Endothelial cell of umbilical vein (primary cell): ENCODE results near the gene CHRM1. TPM values are rescaled to one million over a fixed set of nuclear protein-coding genes. Genes with fewer than 3 reads are reported as not detected.

Source experiments
- Bru-seq: library from RNA; stranded (reverse); fragments of 400-500 nt; gene quantifications from one replicate; lab custom pipeline; 2021; lab: Mats Ljungman, UMichigan
- BruChase-seq, 2 experiments: library from RNA; stranded (reverse); fragments of 400-500 nt; gene quantifications; one replicate each; lab custom pipeline; 2021; lab: Mats Ljungman, UMichigan
- BruUV-seq: library from RNA; stranded (reverse); fragments of 400-500 nt; replicated peaks from 2 replicates; lab custom pipeline; 2021; lab: Mats Ljungman, UMichigan
- CTCF ChIA-PET: fragments of 300-600, 350-600 bp; sonication (Branson Sonifier 250); formaldehyde crosslinking; loops from one replicate; lab custom pipeline; 2021; ENCODE audit warnings: antibody characterized with exemption, inconsistent platforms; lab: Charles Lee
- POLR2A ChIA-PET: fragments of 300-600, 350-600 bp; sonication (Branson Sonifier 250); formaldehyde crosslinking; loops from one replicate; lab custom pipeline; 2021; ENCODE audit warnings: antibody characterized with exemption, inconsistent platforms; lab: Charles Lee
- DNase-seq: peaks from one replicate; pipeline ENCODE4 v3.0.0-alpha.2; 2011; ENCODE audit warnings: low read depth, low spot score
- FAIRE-seq: peaks from 2 replicates; lab custom pipeline; 2011; peaks lifted over from hg19 to GRCh38; lab: Jason Lieb, UNC
- H2AFZ ChIP-seq: 2 replicates; pipeline ENCODE4 v1.6.0; 2012; ENCODE audit warnings: low read depth, low read length, control low read depth, inconsistent platforms
- H3K27ac ChIP-seq: 2 replicates; pipeline ENCODE4 v1.5.1; 2011; ENCODE audit warnings: low read depth, mild to moderate bottlenecking, control low read depth, low read length, moderate library complexity; ENCODE audit not compliant: insufficient read depth
- H3K27me3 ChIP-seq, 2 experiments: 2 replicates each; pipeline versions ENCODE4 v1.6.0 to v1.6.1; 2011; ENCODE audit warnings: low read length in 2 of 2, mixed read lengths in 1 of 2; ENCODE audit not compliant: control insufficient read depth in 2 of 2, insufficient read depth in 2 of 2
- H3K36me3 ChIP-seq, 2 experiments: 2 replicates in 1 of 2; 3 replicates in 1 of 2; pipeline ENCODE4 v1.5.1; 2011; ENCODE audit warnings: low read length in 2 of 2, mild to moderate bottlenecking in 1 of 2, moderate library complexity in 1 of 2; ENCODE audit not compliant: control insufficient read depth in 2 of 2, insufficient read depth in 2 of 2; ENCODE audit errors: extremely low read depth in 1 of 2
- H3K4me1 ChIP-seq: 3 replicates; pipeline ENCODE4 v1.5.1; 2011; ENCODE audit warnings: mild to moderate bottlenecking, low read length; ENCODE audit not compliant: control insufficient read depth, insufficient read depth; ENCODE audit errors: extremely low read depth
- H3K4me2 ChIP-seq: 2 replicates; pipeline ENCODE4 v1.6.1; 2011; ENCODE audit warnings: low read length, control low read depth, mixed read lengths; ENCODE audit not compliant: insufficient read depth
- H3K4me3 ChIP-seq, 3 experiments: fragments of 200-600 bp in 1 of 3; sonication (generic), shearing (Covaris generic) in 1 of 3; replicated peaks in 1 of 3; 2 replicates each; pipeline ENCODE4 v1.5.1; 2011 to 2016; ENCODE audit warnings: control low read depth in 3 of 3, low read length in 3 of 3, mild to moderate bottlenecking in 2 of 3, inconsistent platforms in 1 of 3, low read depth in 1 of 3, moderate library complexity in 1 of 3; ENCODE audit not compliant: insufficient read depth in 1 of 3
- H3K79me2 ChIP-seq: 2 replicates; pipeline ENCODE4 v1.6.0; 2012; ENCODE audit warnings: low read length, inconsistent platforms; ENCODE audit not compliant: control insufficient read depth, insufficient read depth
- H3K9ac ChIP-seq: replicated peaks from 2 replicates; pipeline ENCODE3; 2011; ENCODE audit warnings: low read length, control low read depth; ENCODE audit not compliant: insufficient read depth; ENCODE audit errors: extremely low read depth
- H3K9me1 ChIP-seq: replicated peaks from 3 replicates; pipeline ENCODE4 v1.6.0; 2011; ENCODE audit warnings: mild to moderate bottlenecking, low read length; ENCODE audit not compliant: control insufficient read depth, insufficient read depth; ENCODE audit errors: extremely low read depth
- H3K9me3 ChIP-seq: replicated peaks from 2 replicates; pipeline ENCODE4 v1.5.1; 2012; ENCODE audit warnings: low read length, inconsistent platforms; ENCODE audit not compliant: control insufficient read depth, insufficient read depth
- H4K20me1 ChIP-seq: replicated peaks from 2 replicates; pipeline ENCODE3; 2011; ENCODE audit warnings: mild to moderate bottlenecking, low read length; ENCODE audit not compliant: control insufficient read depth, insufficient read depth; ENCODE audit errors: extremely low read depth
- CTCF ChIP-seq, 2 donors: IDR thresholded peaks; 1 replicate in 1 of 2; 2 replicates in 1 of 2; pipeline ENCODE4 v1.5.1; 2011; ENCODE audit warnings: low read length in 2 of 2, mild to moderate bottlenecking in 2 of 2, moderate library complexity in 2 of 2, control low read depth in 1 of 2, inconsistent platforms in 1 of 2, low read depth in 1 of 2; ENCODE audit not compliant: insufficient read depth in 1 of 2; ENCODE audit errors: extremely low read depth in 1 of 2
- EZH2 ChIP-seq: IDR thresholded peaks from 2 replicates; pipeline ENCODE4 v1.6.1; 2012; ENCODE audit warnings: borderline replicate concordance, low read depth, mild to moderate bottlenecking, moderate library complexity, low read length, inconsistent platforms; ENCODE audit not compliant: severe bottlenecking
- FOS ChIP-seq: IDR thresholded peaks from 2 replicates; pipeline ENCODE4 v1.6.1; 2011; ENCODE audit warnings: mild to moderate bottlenecking, low read length, moderate library complexity, borderline replicate concordance; ENCODE audit not compliant: insufficient read depth
- GATA2 ChIP-seq: IDR thresholded peaks from 2 replicates; pipeline ENCODE4 v1.7.0; 2011; ENCODE audit warnings: low read depth, mild to moderate bottlenecking, moderate library complexity, mixed read lengths, low read length; ENCODE audit not compliant: insufficient read length, insufficient read depth
- JUN ChIP-seq: IDR thresholded peaks from 2 replicates; pipeline ENCODE4 v1.6.1; 2011; ENCODE audit warnings: borderline replicate concordance, low read depth; ENCODE audit not compliant: insufficient read length, insufficient read depth
- MAX ChIP-seq: IDR thresholded peaks from 2 replicates; pipeline ENCODE4 v1.6.1; 2011; ENCODE audit not compliant: insufficient read depth, insufficient read length
- MYC ChIP-seq: IDR thresholded peaks from one replicate; pipeline ENCODE4 v1.6.1; 2011; ENCODE audit warnings: mild to moderate bottlenecking, low read depth, low read length
- POLR2A ChIP-seq: IDR thresholded peaks from 2 replicates; pipeline ENCODE4 v1.6.1; 2012; ENCODE audit warnings: low read depth, mild to moderate bottlenecking, control low read depth, low read length
- POLR2AphosphoS5 ChIP-seq: IDR thresholded peaks from 2 replicates; pipeline ENCODE4 v1.6.1; 2012; ENCODE audit warnings: low read depth, mild to moderate bottlenecking, control low read depth, low read length, moderate library complexity; ENCODE audit not compliant: insufficient read depth
- dilution Hi-C: fragments of 300-500 bp; cut with MboI; formaldehyde crosslinking; loops from one replicate; pipeline ENCODE4 v1.15.0; 2019; ENCODE audit warnings: low sequenced_read_pairs; ENCODE audit not compliant: extremely low pct_ligation_motif_present
- intact Hi-C: fragments of 100-400 bp; cut with micrococcal nuclease; formaldehyde crosslinking; loops from one replicate; pipeline ENCODE4 v1.10.0; 2022
- long read RNA-seq: library from polyadenylated mRNA; stranded (forward); transcript quantifications from one replicate; pipeline ENCODE4 v2.0.0, GENCODE V29; 2021
- polyA minus RNA-seq, 3 experiments: library from RNA; depleted of rRNA, polyadenylated mRNA; stranded (reverse); fragments of >200 nt; gene quantifications; 1 replicate in 1 of 3; 2 replicates in 2 of 3; pipeline ENCODE4 v1.2.3, GENCODE V29; 2011
- polyA plus RNA-seq, 4 experiments: library from polyadenylated mRNA; depleted of rRNA in 3 of 4; stranded (reverse) in 3 of 4; unstranded in 1 of 4; fragments of >200 nt; gene quantifications; 2 replicates each; pipeline versions ENCODE4 v1.2.1 to v1.2.3, GENCODE V29; 2011 to 2012; ENCODE audit warnings: missing spikeins in 1 of 4
- total RNA-seq: library from RNA; stranded (reverse); gene quantifications from 2 replicates; pipeline ENCODE4 v1.2.3, GENCODE V29; 2021

CHRM1 gene, protein sequence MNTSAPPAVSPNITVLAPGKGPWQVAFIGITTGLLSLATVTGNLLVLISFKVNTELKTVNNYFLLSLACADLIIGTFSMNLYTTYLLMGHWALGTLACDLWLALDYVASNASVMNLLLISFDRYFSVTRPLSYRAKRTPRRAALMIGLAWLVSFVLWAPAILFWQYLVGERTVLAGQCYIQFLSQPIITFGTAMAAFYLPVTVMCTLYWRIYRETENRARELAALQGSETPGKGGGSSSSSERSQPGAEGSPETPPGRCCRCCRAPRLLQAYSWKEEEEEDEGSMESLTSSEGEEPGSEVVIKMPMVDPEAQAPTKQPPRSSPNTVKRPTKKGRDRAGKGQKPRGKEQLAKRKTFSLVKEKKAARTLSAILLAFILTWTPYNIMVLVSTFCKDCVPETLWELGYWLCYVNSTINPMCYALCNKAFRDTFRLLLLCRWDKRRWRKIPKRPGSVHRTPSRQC
- total RNA-seq (not detected in 2 replicates), polyA plus RNA-seq (not detected in 2 replicates), polyA minus RNA-seq (not detected in 2 replicates), Bru-seq, nascent RNA (not detected), BruChase-seq, experiment 1, labeled RNA remaining after a 6-hour chase (not detected), BruChase-seq, experiment 2, labeled RNA remaining after a 2-hour chase (not detected)
- not detected in 2 replicates for polyA plus RNA-seq (2011; cell fraction: cytosol; rRNA removed)
- not detected in 2 replicates for polyA plus RNA-seq (2011; cell fraction: nucleus; rRNA removed)
- polyA plus RNA-seq (2012), result not detected in 2 replicates
- polyA minus RNA-seq (2011; cell fraction: cytosol; rRNA and poly(A)+ RNA removed), result not detected
- polyA minus RNA-seq (2011; cell fraction: nucleus; rRNA and poly(A)+ RNA removed), result not detected in 2 replicates
- long read RNA-seq, result 0 reads

DNA sequence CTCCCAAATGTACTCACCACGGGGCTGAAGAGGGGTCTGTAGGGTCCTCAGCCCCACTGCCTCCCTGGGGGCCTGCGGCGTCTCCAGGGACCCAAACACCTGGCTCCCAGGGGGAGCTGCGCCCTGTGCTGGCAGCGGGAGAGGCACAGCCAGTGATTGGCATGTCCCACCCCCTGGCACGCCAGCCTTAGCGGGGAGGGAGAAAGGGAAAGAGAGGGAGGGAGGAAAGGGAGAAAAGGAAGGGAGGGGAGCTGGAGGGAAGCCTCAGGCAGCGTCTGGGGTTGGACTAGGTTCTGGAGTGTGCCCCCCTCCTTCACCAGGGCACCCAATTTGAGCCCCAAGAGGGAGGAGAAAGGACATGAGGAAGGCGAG is at the start of gene CHRM1:
Gene CHRM1, minus strand, starts transcription at position 163 of the 372 bp plus-strand sequence. CDS start 10,263 bp downstream, outside the sequence.
- dilution Hi-C loops, result no loop called here
- no peaks in the 10 kb centered on the region for H3K36me3 ChIP-seq
- POLR2A ChIA-PET, result no interaction called here
- no peaks in the 10 kb centered on the region for H3K9me3 ChIP-seq
- no peaks in the 10 kb centered on the region for H3K79me2 ChIP-seq
- no peak within 1 kb of the TSS for H3K4me2 ChIP-seq
- CTCF ChIA-PET, result interaction anchor here (1.2 to 7.8 kb wide), 3 partner anchors 11 to 103 kb away, joined by 5 to 51 read pairs (median 28); no protein-coding TSS in a partner anchor
- no peak within 1 kb of the TSS for H2AFZ ChIP-seq
- BruUV-seq, result no TSS peak
- FAIRE-seq (no peak), DNase-seq (no peak)
- intact Hi-C loops, result loop anchor here (1.0 kb wide), 1 partner anchor 12 kb away; no protein-coding TSS in a partner anchor
- peaks cover 29 to 38% of the 10 kb centered on the region in 2 experiments for H3K27me3 ChIP-seq
- H3K4me1 ChIP-seq, result peaks cover 6% of the 10 kb centered on the region
- H4K20me1 ChIP-seq, result no peaks in the 10 kb centered on the region
- no peak within 1 kb of the TSS for H3K4me3 ChIP-seq
- H3K9ac ChIP-seq, result no peak within 1 kb of the TSS
- H3K27ac ChIP-seq, result no peak within 1 kb of the TSS
- TF ChIP-seq FOS (no peak), GATA2 (no peak)
- no peaks in the 10 kb centered on the region for H3K9me1 ChIP-seq

DNA sequence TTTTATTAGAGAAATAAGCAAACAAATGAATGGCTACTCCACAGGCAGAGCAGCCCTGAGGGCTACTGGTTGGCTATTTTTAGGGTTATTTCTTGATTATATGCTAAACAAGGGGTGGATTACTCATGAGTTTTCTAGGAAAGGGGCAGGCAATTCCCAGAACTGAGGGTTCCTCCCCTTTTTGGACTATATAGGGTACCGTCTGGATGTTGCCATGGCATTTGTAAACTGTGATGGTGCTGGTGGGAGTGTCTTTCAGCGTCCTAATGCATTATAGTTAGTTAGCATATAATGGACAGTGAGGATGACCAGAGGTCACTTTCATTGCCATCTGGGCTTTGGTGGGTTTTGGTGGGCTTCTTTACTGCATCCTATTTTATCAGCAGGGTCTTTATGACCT is 44.4 kb upstream of the CHRM1 start:
- Histone ChIP-seq H4K20me1 (no peaks in the 10 kb centered on the region), H3K4me2 (no peak overlapping the region), H3K27me3 (peaks cover 8 to 15% of the 10 kb centered on the region in 2 experiments), H3K36me3 (no peaks in the 10 kb centered on the region), H3K4me3 (no peak overlapping the region), H2AFZ (no peak overlapping the region), H3K79me2 (no peaks in the 10 kb centered on the region), H3K9ac (no peak overlapping the region), H3K27ac (no peak overlapping the region), H3K9me3 (no peaks in the 10 kb centered on the region), H3K9me1 (no peaks in the 10 kb centered on the region), H3K4me1 (no peaks in the 10 kb centered on the region)
- TF ChIP-seq CTCF (IDR thresholded peaks at IDR 0.05; ENCODE audit: extremely low read depth in 1 of 2, insufficient read depth in 1 of 2, low read depth in 1 of 2, low read length in 2 of 2), result no peak
- no peak for TF ChIP-seq POLR2A
- TF ChIP-seq MYC, result no peak
- no peak for TF ChIP-seq FOS
- no peak for TF ChIP-seq GATA2
- no peak for TF ChIP-seq EZH2
- TF ChIP-seq MAX, result no peak
- TF ChIP-seq JUN, result no peak
- TF ChIP-seq POLR2AphosphoS5, result no peak
- no peak for FAIRE-seq
- DNase-seq, result no peak
- intact Hi-C loops (no loop called here), dilution Hi-C loops (no loop called here)
- BruUV-seq, result no TSS peak
- ChIA-PET POLR2A (no interaction called here), CTCF (no interaction called here)
